Effector memory CD4-positive, alpha-beta T cell (primary cell): ENCODE measurements around the gene SENP7.
"Not testable (repeated sequence)": the region's sequence is repeated elsewhere in the genome, so short reads cannot be mapped to it uniquely, and the experiment has no call there.

Experiments used
- DNase-seq, 3 donors: peaks; one replicate each; pipeline ENCODE4 v3.0.0-alpha.2; 2020
- H3K27ac ChIP-seq: 2 replicates; pipeline ENCODE4 v1.7.0; 2013; ENCODE audit warnings: mild to moderate bottlenecking, low read length, moderate library complexity; ENCODE audit not compliant: insufficient read depth, poor library complexity, severe bottlenecking
- H3K27me3 ChIP-seq: replicated peaks from 2 replicates; pipeline ENCODE4 v1.7.0; 2013; ENCODE audit warnings: mild to moderate bottlenecking, low read length; ENCODE audit not compliant: insufficient read depth, control insufficient read depth, poor library complexity, severe bottlenecking
- H3K36me3 ChIP-seq: 2 replicates; pipeline ENCODE4 v1.7.0; 2013; ENCODE audit warnings: mild to moderate bottlenecking, low read length, moderate library complexity; ENCODE audit not compliant: control insufficient read depth, insufficient read depth
- H3K4me1 ChIP-seq: 2 replicates; pipeline ENCODE4 v1.7.0; 2013; ENCODE audit warnings: low read length, mild to moderate bottlenecking; ENCODE audit not compliant: control insufficient read depth, insufficient read depth, poor library complexity, severe bottlenecking
- H3K4me3 ChIP-seq: 2 replicates; pipeline ENCODE4 v1.7.0; 2013; ENCODE audit warnings: low read length, low read depth, mild to moderate bottlenecking; ENCODE audit not compliant: insufficient read depth, poor library complexity, severe bottlenecking
- H3K9me3 ChIP-seq: 2 replicates; pipeline ENCODE4 v1.7.0; 2013; ENCODE audit warnings: mild to moderate bottlenecking, low read length, moderate library complexity; ENCODE audit not compliant: control insufficient read depth

SENP7 gene

DNA sequence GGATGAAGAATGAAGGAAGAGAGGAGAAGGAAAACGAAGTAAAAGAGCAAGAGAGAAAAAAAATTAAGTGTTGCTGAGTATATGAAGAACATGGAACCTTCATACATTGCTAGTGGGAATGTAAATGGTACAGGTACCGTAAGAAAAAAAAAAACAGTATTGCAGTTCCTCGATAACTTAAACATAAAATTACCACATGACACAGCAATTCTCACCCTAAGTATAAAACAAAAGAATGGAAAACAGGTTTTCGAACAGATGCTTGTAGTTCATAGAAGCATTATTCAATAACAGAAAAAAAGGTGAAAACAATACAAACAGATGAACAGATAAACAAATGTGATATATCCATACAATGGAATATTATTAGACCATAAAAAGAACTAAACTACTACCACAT lies 51.6 kb downstream of the SENP7 start:
- Histone ChIP-seq H3K4me3 (no peak overlapping the region), H3K36me3 (peaks cover 13% of the 10 kb centered on the region), H3K9me3 (no peaks in the 10 kb centered on the region), H3K27ac (no peak overlapping the region), H3K4me1 (no peaks in the 10 kb centered on the region), H3K27me3 (no peaks in the 10 kb centered on the region)
- no peak for DNase-seq

DNA sequence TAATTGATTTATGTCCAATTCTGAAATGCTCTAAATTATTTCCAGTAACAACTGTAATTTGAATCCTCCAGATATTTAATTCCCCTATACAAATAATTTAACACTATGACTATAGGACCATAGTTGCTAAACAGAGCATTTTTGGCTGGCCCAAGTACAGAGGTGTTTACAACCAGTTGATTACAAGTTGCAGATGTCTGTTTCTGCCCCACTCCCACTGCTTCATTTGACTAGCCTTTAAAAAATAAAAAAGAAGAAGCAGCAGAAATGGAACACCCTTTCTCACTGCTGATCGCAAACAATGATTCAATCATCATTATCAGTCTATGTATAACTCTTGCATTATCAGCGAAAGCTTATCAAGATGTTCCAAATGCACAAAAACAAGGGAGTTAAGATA lies 54.6 kb downstream of the SENP7 start:
- Histone ChIP-seq H3K4me1 (no peaks in the 10 kb centered on the region), H3K4me3 (no peak overlapping the region), H3K27ac (no peak overlapping the region), H3K36me3 (peaks cover 24% of the 10 kb centered on the region), H3K9me3 (no peaks in the 10 kb centered on the region), H3K27me3 (no peaks in the 10 kb centered on the region)
- no peak for DNase-seq

GRCh38 chr3:101454629-101455028 lies 58.4 kb downstream of the SENP7 start:
- Histone ChIP-seq H3K27ac (no peak overlapping the region), H3K4me1 (no peaks in the 10 kb centered on the region), H3K4me3 (no peak overlapping the region), H3K36me3 (peaks cover 24% of the 10 kb centered on the region), H3K27me3 (no peaks in the 10 kb centered on the region), H3K9me3 (no peaks in the 10 kb centered on the region)
- no peak for DNase-seq

DNA sequence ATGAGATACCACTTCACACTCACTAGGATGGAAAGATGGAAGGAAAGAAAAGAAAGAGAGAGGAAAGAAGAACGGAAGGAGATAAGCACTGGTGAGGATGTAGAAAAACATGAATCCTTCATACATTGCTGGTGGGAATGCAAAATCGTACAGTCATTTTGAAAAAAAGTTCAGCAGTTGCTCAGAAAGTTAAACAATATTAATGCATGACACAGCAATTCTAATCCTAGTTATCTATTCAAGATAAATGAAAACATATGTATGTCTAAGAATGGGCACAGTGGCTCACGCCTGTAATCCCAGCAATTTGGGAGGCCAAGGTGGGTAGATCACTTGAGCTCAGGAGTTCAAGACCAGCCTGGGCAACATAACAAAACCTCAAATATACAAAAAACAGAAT lies 59.1 kb downstream of the SENP7 start:
- H3K27me3 ChIP-seq, result no peaks in the 10 kb centered on the region
- H3K36me3 ChIP-seq, result peaks cover 24% of the 10 kb centered on the region
- H3K9me3 ChIP-seq, result no peaks in the 10 kb centered on the region
- no peak overlapping the region for H3K4me3 ChIP-seq
- no peak overlapping the region for H3K27ac ChIP-seq
- no peaks in the 10 kb centered on the region for H3K4me1 ChIP-seq
- no peak for DNase-seq

GRCh38 chr3:101438641-101439040 lies 74.4 kb downstream of the SENP7 start:
- not testable (repeated sequence) for H3K27ac ChIP-seq, H3K4me1 ChIP-seq, DNase-seq, H3K27me3 ChIP-seq, H3K36me3 ChIP-seq, H3K9me3 ChIP-seq, H3K4me3 ChIP-seq

GRCh38 chr3:101433652-101434051 lies 79.4 kb downstream of the SENP7 start:
- Histone ChIP-seq H3K36me3 (no peaks in the 10 kb centered on the region), H3K27ac (no peak overlapping the region), H3K4me1 (no peaks in the 10 kb centered on the region), H3K27me3 (no peaks in the 10 kb centered on the region), H3K9me3 (no peaks in the 10 kb centered on the region), H3K4me3 (no peak overlapping the region)
- no peak for DNase-seq

DNA sequence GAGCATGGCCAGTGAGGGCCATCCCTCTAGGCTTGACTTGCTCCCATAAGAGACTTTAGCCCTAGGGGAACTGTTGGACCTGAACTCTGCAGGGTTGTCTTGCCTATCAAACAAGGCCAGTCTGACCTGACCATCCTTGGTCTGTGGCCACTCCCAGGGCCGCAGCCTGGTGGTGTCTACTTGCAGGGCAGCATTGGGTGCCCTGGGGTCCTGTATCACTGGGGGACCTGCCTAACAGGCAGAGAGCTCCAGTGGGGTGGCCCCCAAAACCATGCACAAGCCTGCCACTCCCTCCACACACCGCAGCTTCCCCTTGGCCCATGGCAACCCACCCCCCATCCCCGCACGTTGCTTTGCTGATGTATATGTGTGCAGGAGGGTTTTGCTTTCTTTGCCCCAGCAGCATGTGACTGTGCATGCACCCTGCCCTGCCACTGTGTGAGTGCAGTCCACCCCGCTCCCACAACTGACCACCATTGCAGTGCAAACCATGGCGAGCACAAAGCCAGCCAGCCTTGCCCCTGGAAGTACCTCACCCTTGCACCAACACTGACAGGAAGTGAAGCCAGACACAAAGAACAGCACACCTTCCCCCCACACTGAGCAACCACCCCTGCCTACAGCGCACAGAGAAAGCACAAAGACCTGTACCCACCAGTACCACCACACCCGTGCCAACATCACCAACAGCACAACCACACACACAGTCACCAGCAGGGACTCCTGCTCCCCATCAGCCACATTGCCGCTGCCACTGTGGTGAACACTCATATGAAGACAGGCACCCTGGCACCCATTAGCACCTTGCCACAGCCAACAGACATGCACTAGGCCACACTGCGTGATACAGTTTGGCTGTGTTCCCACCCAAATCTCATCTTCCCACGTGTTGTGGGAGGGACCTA lies 88.8 kb downstream of the SENP7 start:
- Histone ChIP-seq H3K9me3 (no peaks in the 10 kb centered on the region), H3K36me3 (no peaks in the 10 kb centered on the region), H3K27ac (no peak overlapping the region), H3K4me1 (peaks cover 6% of the 10 kb centered on the region), H3K27me3 (no peaks in the 10 kb centered on the region), H3K4me3 (no peak overlapping the region)
- no peak for DNase-seq

- H3K4me3 ChIP-seq, result no peak overlapping the region
- no peaks in the 10 kb centered on the region for H3K36me3 ChIP-seq
- H3K4me1 ChIP-seq, result no peaks in the 10 kb centered on the region
- no peaks in the 10 kb centered on the region for H3K9me3 ChIP-seq
- H3K27me3 ChIP-seq, result no peaks in the 10 kb centered on the region
- no peak for DNase-seq
- H3K27ac ChIP-seq, result no peak overlapping the region
These were observed 94.2 kb downstream of the SENP7 start for GRCh38 chr3:101418851-101419250.

DNA sequence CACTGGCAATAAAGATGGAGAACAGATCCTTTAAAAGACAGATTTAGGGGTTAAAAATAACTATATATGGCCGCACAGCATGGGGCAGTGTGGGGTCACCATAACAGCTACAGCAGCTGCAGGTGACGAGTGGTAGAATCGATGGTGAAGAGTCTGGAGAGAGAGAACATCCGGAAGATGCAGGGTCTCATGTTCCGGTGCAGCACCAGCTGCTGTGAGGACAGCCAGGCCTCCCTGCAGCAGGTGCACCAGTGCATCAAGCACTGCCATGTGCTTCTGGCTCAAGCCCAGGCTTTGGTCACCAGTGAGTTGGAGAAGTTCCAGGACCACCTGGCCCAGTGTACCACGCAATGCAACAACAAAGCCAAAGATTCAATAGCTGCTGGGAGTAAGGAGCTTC lies 98.9 kb downstream of the SENP7 start:
- Histone ChIP-seq H3K27ac (no peak overlapping the region), H3K36me3 (no peaks in the 10 kb centered on the region), H3K4me1 (no peaks in the 10 kb centered on the region), H3K4me3 (no peak overlapping the region), H3K9me3 (no peaks in the 10 kb centered on the region), H3K27me3 (no peaks in the 10 kb centered on the region)
- DNase-seq, result no peak

DNA sequence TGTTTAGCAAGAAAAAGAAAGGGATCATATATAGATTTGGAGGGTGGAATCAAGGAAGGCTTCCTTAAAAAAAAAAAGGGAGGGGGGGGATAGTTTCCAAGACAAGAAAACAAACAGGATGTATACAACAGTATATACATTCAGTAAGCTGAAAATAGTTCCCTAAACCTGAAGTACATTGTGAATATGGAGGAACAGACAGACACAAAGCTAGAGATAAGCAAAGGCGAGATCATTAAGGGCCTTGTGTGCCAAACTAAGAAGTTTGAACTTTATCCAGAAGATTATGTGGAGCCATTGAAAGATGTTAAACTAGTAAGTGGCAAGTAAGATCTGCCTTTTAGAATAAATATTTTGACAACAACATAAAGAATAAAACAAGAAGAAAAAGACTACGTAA lies 99.4 kb downstream of the SENP7 start:
- Histone ChIP-seq H3K9me3 (no peaks in the 10 kb centered on the region), H3K27ac (no peak overlapping the region), H3K36me3 (no peaks in the 10 kb centered on the region), H3K4me3 (no peak overlapping the region), H3K4me1 (no peaks in the 10 kb centered on the region), H3K27me3 (no peaks in the 10 kb centered on the region)
- no peak for DNase-seq
